Thoracic aorta endothelial cell (primary cell): ENCODE data around the gene WASF1. TPM values are rescaled to one million over a fixed set of nuclear protein-coding genes. Genes with fewer than 3 reads are reported as not detected.

ENCODE experiments used
- total RNA-seq: library from RNA; depleted of rRNA; stranded (reverse); fragments of >200 nt; gene quantifications from 2 replicates; pipeline ENCODE4 v1.2.3, GENCODE V29; 2012

WASF1 gene
- 17.4 and 21.9 TPM in 2 replicates for total RNA-seq

GRCh38 chr6:110179406-110180227 lies at the start of gene WASF1:
WASF1 (minus strand) TSS chr6:110179670; CDS start chr6:110127601, 52,069 bp downstream.

GRCh38 chr6:110180228-110181008 lies 948 bp upstream of the WASF1 start, which contains the start of gene CDC40:
CDC40 (plus strand) TSS chr6:110180427; CDS start chr6:110180445, 18 bp downstream.

Other genes with a start within 250 kb of the WASF1 start
- gene GPR6, start 201.4 kb downstream of the WASF1 start, total RNA-seq, result not detected in 2 replicates
- 36.3 and 37.0 TPM in 2 replicates for gene CDC40, start 757 bp upstream of the WASF1 start, total RNA-seq
- not detected in 2 replicates for gene METTL24, start 178.7 kb upstream of the WASF1 start, total RNA-seq
- gene DDO, start 235.9 kb upstream of the WASF1 start, total RNA-seq, result 0.36 TPM in 1 of 2 replicates, not detected in the other